GM23338 (cell line): Measurements from ENCODE around the gene CABLES1. TPM values are rescaled to one million over a fixed set of nuclear protein-coding genes. Genes with fewer than 3 reads are reported as not detected.

Experiments used
- ATAC-seq: fragments of 200-7000 bp; cut with Tn5 transposase; 3 replicates; pipeline ENCODE4 v1.9.1; 2020
- DNase-seq: peaks from one replicate; pipeline ENCODE4 v3.0.0-alpha.2; 2015; ENCODE audit warnings: low spot score
- H2AFZ ChIP-seq: fragments of 200-600 bp; sonication (generic); 2 replicates; pipeline ENCODE4 v1.8.0; 2016; ENCODE audit warnings: antibody characterized with exemption, mild to moderate bottlenecking, moderate library complexity
- H3F3A ChIP-seq: fragments of 200-600 bp; sonication (generic); replicated peaks from 2 replicates; pipeline ENCODE4 v1.8.0; 2017; ENCODE audit warnings: antibody characterized with exemption, mixed run types, low read depth
- H3K27ac ChIP-seq: fragments of 200-600 bp; sonication (generic); 2 replicates; pipeline ENCODE4 v1.6.1; 2016; ENCODE audit warnings: low read depth
- H3K27me3 ChIP-seq: fragments of 200-600 bp; sonication (generic); 2 replicates; pipeline ENCODE4 v1.8.0; 2016; ENCODE audit warnings: mild to moderate bottlenecking, mixed run types, moderate library complexity; ENCODE audit not compliant: insufficient read depth
- H3K36me3 ChIP-seq: fragments of 200-600 bp; sonication (generic); 2 replicates; pipeline ENCODE4 v1.8.0; 2016; ENCODE audit warnings: mild to moderate bottlenecking; ENCODE audit not compliant: insufficient read depth
- H3K4me1 ChIP-seq: fragments of 200-600 bp; sonication (generic); 2 replicates; pipeline ENCODE4 v1.8.0; 2016; ENCODE audit warnings: mild to moderate bottlenecking, moderate library complexity; ENCODE audit not compliant: insufficient read depth
- H3K4me2 ChIP-seq: fragments of 200-600 bp; sonication (generic); 2 replicates; pipeline ENCODE4 v1.7.1; 2017; ENCODE audit warnings: mixed run types
- H3K4me3 ChIP-seq: fragments of 200-600 bp; sonication (generic); 2 replicates; pipeline ENCODE4 v1.6.1; 2016; ENCODE audit warnings: mixed run types
- H3K79me2 ChIP-seq: fragments of 200-600 bp; sonication (generic); replicated peaks from 2 replicates; pipeline ENCODE4 v1.8.0; 2017; ENCODE audit warnings: mild to moderate bottlenecking; ENCODE audit not compliant: insufficient read depth
- H3K9me2 ChIP-seq: fragments of 200-600 bp; sonication (generic); 2 replicates; pipeline ENCODE4 v1.8.0; 2017; ENCODE audit not compliant: insufficient read depth
- H4K20me1 ChIP-seq: fragments of 200-600 bp; sonication (generic); replicated peaks from 2 replicates; pipeline ENCODE4 v1.8.0; 2017; ENCODE audit warnings: mild to moderate bottlenecking; ENCODE audit not compliant: insufficient read depth
- H3K27ac Mint-ChIP-seq: 2 replicates; pipeline ENCODE4 v1.8.0; 2020; ENCODE audit warnings: inconsistent platforms, mild to moderate bottlenecking, moderate library complexity, mixed read lengths
- H3K27me3 Mint-ChIP-seq: 3 replicates; pipeline ENCODE4 v1.8.0; 2022; ENCODE audit warnings: low read depth, mild to moderate bottlenecking, moderate library complexity, mixed read lengths, inconsistent platforms; ENCODE audit not compliant: insufficient read depth, poor library complexity
- H3K36me3 Mint-ChIP-seq: 3 replicates; pipeline ENCODE4 v1.8.0; 2021; ENCODE audit warnings: low read depth, mild to moderate bottlenecking, inconsistent platforms, moderate library complexity, mixed read lengths
- H3K4me1 Mint-ChIP-seq: 3 replicates; pipeline ENCODE4 v1.8.0; 2020; ENCODE audit warnings: mild to moderate bottlenecking, inconsistent platforms, mixed read lengths
- H3K4me3 Mint-ChIP-seq: 3 replicates; pipeline ENCODE4 v1.8.0; 2021; ENCODE audit warnings: moderate library complexity, mild to moderate bottlenecking, inconsistent platforms, mixed read lengths
- H3K9me3 Mint-ChIP-seq: 3 replicates; pipeline ENCODE4 v1.8.0; 2020; ENCODE audit warnings: moderate library complexity, mild to moderate bottlenecking, inconsistent platforms, mixed read lengths
- CREB1 ChIP-seq: fragments of 250-450 bp; sonication (Bioruptor Pico); IDR thresholded peaks from 2 replicates; pipeline ENCODE4 v1.5.0; 2020; ENCODE audit warnings: low read depth, mild to moderate bottlenecking, moderate library complexity
- EZH2 ChIP-seq: fragments of 200-600 bp; sonication (generic); IDR thresholded peaks from one replicate; pipeline ENCODE4 v1.8.0; 2017; ENCODE audit warnings: antibody characterized with exemption, mild to moderate bottlenecking, low read depth; ENCODE audit not compliant: unreplicated experiment
- EZH2phosphoT487 ChIP-seq: fragments of 200-600 bp; sonication (generic); IDR thresholded peaks from one replicate; pipeline ENCODE4 v1.8.1; 2018; ENCODE audit warnings: antibody characterized with exemption; ENCODE audit not compliant: unreplicated experiment
- JUNB ChIP-seq: IDR thresholded peaks from one replicate; pipeline ENCODE4 v1.6.1; 2016; ENCODE audit warnings: antibody characterized with exemption; ENCODE audit not compliant: unreplicated experiment
- NANOG ChIP-seq: IDR thresholded peaks from 2 replicates; pipeline ENCODE4 v1.6.1; 2016; ENCODE audit warnings: antibody characterized with exemption, borderline replicate concordance
- POLR2AphosphoS5 ChIP-seq: IDR thresholded peaks from 2 replicates; pipeline ENCODE4 v1.6.1; 2016; ENCODE audit warnings: antibody characterized with exemption, low read depth
- STAT1 ChIP-seq: IDR thresholded peaks from one replicate; pipeline ENCODE4 v1.6.1; 2016; ENCODE audit warnings: antibody characterized with exemption; ENCODE audit not compliant: unreplicated experiment
- ZNF114 ChIP-seq: fragments of 250-450 bp; sonication (Bioruptor Pico); IDR thresholded peaks from 2 replicates; pipeline ENCODE4 v1.5.0; 2020; ENCODE audit warnings: mild to moderate bottlenecking, moderate library complexity
- ZNF331 ChIP-seq: fragments of 250-450 bp; sonication (Bioruptor Pico); IDR thresholded peaks from 2 replicates; pipeline ENCODE4 v1.5.0; 2020; ENCODE audit warnings: low read depth, mild to moderate bottlenecking, moderate library complexity
- polyA plus RNA-seq: library from polyadenylated mRNA; unstranded; fragments of >200 nt; fragmentation: Nextera tagmentation; extraction: Ambion mirVana; gene quantifications from 2 replicates; pipeline ENCODE4 v1.2.1, GENCODE V29; 2016
- total RNA-seq: library from RNA; depleted of rRNA; stranded (reverse); fragments of >200 nt; shearing (Covaris generic); gene quantifications from 2 replicates; pipeline ENCODE4 v1.2.3, GENCODE V29; 2014
- TF ChIP-seq, protein P1 (sequence below): fragments of 250-450 bp; sonication (Bioruptor Pico); IDR thresholded peaks from 2 replicates; pipeline ENCODE4 v1.5.0; 2020; ENCODE audit warnings: mild to moderate bottlenecking, moderate library complexity
- TF ChIP-seq, protein P2 (sequence below): IDR thresholded peaks from 2 replicates; pipeline ENCODE4 v1.6.1; 2016; ENCODE audit warnings: antibody characterized with exemption
- TF ChIP-seq, protein P3 (sequence below), 2 experiments: fragments of 200-600 bp in 1 of 2; sonication (generic) in 1 of 2; conservative IDR thresholded peaks; 2 replicates each; pipeline versions ENCODE4 v1.5.1 to v1.6.1; 2016 to 2017; ENCODE audit warnings: antibody characterized with exemption in 2 of 2, low read depth in 2 of 2, mild to moderate bottlenecking in 2 of 2, moderate library complexity in 1 of 2
- TF ChIP-seq, protein P4 (sequence below): IDR thresholded peaks from one replicate; pipeline ENCODE4 v1.6.1; 2018; ENCODE audit warnings: antibody characterized with exemption; ENCODE audit not compliant: unreplicated experiment

CABLES1 gene
- total and polyA plus RNA-seq, 2 experiments from 2014 or later, result 2.6 to 12.4 TPM

DNA sequence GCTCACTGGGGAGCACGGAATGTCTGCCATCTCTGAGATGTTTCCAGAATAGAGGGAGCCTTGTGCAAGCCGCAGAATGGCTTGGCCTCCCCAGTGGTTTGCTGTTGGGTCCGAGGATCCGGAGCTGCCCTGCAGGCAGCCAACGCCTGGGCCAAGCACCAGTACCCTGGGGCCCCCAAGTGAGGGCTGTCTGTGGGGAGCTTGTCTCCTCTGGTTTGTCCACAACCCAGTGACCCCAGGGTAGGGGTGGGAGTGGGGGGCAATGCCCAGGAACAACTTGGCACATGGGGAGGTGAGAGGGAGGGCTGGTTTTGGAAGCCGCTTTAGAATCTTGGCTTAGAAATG, 147.1 kb downstream of the CABLES1 start:
- Mint-ChIP-seq H3K9me3 (peaks cover 22% of the 10 kb centered on the region), H3K36me3 (peaks cover 30% of the 10 kb centered on the region), H3K27ac (peak overlapping the region; percentile 95; the same call in 1 of the 2 replicates), H3K4me1 (peaks cover 45% of the 10 kb centered on the region), H3K4me3 (no peak overlapping the region), H3K27me3 (peaks cover 10% of the 10 kb centered on the region)
- peak overlapping the region; percentile 98 for H3K27ac ChIP-seq
- H4K20me1 ChIP-seq, result no peaks in the 10 kb centered on the region
- H3K79me2 ChIP-seq, result no peaks in the 10 kb centered on the region
- no peaks in the 10 kb centered on the region for H3K36me3 ChIP-seq
- no peaks in the 10 kb centered on the region for H3K27me3 ChIP-seq
- peaks cover 3% of the 10 kb centered on the region; the same call in 1 of the 2 replicates for H3F3A ChIP-seq
- peak overlapping the region; percentile 11; the same call in 1 of the 2 replicates for H3K4me2 ChIP-seq
- H3K4me1 ChIP-seq, result peaks cover 31% of the 10 kb centered on the region
- peaks cover 11% of the 10 kb centered on the region; the same call in 1 of the 2 replicates for H3K9me2 ChIP-seq
- ATAC-seq, result no peak
- no peak for DNase-seq
- TF ChIP-seq, protein P1, sequence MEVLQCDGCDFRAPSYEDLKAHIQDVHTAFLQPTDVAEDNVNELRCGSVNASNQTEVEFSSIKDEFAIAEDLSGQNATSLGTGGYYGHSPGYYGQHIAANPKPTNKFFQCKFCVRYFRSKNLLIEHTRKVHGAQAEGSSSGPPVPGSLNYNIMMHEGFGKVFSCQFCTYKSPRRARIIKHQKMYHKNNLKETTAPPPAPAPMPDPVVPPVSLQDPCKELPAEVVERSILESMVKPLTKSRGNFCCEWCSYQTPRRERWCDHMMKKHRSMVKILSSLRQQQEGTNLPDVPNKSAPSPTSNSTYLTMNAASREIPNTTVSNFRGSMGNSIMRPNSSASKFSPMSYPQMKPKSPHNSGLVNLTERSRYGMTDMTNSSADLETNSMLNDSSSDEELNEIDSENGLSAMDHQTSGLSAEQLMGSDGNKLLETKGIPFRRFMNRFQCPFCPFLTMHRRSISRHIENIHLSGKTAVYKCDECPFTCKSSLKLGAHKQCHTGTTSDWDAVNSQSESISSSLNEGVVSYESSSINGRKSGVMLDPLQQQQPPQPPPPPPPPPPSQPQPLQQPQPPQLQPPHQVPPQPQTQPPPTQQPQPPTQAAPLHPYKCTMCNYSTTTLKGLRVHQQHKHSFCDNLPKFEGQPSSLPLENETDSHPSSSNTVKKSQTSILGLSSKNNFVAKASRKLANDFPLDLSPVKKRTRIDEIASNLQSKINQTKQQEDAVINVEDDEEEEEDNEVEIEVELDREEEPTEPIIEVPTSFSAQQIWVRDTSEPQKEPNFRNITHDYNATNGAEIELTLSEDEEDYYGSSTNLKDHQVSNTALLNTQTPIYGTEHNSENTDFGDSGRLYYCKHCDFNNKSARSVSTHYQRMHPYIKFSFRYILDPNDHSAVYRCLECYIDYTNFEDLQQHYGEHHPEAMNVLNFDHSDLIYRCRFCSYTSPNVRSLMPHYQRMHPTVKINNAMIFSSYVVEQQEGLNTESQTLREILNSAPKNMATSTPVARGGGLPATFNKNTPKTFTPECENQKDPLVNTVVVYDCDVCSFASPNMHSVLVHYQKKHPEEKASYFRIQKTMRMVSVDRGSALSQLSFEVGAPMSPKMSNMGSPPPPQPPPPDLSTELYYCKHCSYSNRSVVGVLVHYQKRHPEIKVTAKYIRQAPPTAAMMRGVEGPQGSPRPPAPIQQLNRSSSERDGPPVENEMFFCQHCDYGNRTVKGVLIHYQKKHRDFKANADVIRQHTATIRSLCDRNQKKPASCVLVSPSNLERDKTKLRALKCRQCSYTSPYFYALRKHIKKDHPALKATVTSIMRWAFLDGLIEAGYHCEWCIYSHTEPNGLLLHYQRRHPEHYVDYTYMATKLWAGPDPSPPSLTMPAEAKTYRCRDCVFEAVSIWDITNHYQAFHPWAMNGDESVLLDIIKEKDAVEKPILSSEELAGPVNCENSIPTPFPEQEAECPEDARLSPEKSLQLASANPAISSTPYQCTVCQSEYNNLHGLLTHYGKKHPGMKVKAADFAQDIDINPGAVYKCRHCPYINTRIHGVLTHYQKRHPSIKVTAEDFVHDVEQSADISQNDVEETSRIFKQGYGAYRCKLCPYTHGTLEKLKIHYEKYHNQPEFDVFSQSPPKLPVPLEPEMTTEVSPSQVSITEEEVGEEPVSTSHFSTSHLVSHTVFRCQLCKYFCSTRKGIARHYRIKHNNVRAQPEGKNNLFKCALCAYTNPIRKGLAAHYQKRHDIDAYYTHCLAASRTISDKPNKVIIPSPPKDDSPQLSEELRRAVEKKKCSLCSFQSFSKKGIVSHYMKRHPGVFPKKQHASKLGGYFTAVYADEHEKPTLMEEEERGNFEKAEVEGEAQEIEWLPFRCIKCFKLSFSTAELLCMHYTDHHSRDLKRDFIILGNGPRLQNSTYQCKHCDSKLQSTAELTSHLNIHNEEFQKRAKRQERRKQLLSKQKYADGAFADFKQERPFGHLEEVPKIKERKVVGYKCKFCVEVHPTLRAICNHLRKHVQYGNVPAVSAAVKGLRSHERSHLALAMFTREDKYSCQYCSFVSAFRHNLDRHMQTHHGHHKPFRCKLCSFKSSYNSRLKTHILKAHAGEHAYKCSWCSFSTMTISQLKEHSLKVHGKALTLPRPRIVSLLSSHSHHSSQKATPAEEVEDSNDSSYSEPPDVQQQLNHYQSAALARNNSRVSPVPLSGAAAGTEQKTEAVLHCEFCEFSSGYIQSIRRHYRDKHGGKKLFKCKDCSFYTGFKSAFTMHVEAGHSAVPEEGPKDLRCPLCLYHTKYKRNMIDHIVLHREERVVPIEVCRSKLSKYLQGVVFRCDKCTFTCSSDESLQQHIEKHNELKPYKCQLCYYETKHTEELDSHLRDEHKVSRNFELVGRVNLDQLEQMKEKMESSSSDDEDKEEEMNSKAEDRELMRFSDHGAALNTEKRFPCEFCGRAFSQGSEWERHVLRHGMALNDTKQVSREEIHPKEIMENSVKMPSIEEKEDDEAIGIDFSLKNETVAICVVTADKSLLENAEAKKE (CRISPR knock-in tag), result no peak
- TF ChIP-seq, protein P2, sequence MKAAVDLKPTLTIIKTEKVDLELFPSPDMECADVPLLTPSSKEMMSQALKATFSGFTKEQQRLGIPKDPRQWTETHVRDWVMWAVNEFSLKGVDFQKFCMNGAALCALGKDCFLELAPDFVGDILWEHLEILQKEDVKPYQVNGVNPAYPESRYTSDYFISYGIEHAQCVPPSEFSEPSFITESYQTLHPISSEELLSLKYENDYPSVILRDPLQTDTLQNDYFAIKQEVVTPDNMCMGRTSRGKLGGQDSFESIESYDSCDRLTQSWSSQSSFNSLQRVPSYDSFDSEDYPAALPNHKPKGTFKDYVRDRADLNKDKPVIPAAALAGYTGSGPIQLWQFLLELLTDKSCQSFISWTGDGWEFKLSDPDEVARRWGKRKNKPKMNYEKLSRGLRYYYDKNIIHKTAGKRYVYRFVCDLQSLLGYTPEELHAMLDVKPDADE, result no peak
- TF ChIP-seq JUNB (no peak), EZH2phosphoT487 (no peak), STAT1 (no peak), NANOG (no peak), ZNF331 (CRISPR knock-in tag) (no peak), CREB1 (CRISPR knock-in tag) (no peak), ZNF114 (no peak), POLR2AphosphoS5 (no peak), EZH2 (no peak)
- TF ChIP-seq, protein P3, sequence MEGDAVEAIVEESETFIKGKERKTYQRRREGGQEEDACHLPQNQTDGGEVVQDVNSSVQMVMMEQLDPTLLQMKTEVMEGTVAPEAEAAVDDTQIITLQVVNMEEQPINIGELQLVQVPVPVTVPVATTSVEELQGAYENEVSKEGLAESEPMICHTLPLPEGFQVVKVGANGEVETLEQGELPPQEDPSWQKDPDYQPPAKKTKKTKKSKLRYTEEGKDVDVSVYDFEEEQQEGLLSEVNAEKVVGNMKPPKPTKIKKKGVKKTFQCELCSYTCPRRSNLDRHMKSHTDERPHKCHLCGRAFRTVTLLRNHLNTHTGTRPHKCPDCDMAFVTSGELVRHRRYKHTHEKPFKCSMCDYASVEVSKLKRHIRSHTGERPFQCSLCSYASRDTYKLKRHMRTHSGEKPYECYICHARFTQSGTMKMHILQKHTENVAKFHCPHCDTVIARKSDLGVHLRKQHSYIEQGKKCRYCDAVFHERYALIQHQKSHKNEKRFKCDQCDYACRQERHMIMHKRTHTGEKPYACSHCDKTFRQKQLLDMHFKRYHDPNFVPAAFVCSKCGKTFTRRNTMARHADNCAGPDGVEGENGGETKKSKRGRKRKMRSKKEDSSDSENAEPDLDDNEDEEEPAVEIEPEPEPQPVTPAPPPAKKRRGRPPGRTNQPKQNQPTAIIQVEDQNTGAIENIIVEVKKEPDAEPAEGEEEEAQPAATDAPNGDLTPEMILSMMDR (conservative IDR thresholded peaks at IDR 0.05; ENCODE audit: low read depth in 2 of 2), result no peak
- TF ChIP-seq, protein P4, sequence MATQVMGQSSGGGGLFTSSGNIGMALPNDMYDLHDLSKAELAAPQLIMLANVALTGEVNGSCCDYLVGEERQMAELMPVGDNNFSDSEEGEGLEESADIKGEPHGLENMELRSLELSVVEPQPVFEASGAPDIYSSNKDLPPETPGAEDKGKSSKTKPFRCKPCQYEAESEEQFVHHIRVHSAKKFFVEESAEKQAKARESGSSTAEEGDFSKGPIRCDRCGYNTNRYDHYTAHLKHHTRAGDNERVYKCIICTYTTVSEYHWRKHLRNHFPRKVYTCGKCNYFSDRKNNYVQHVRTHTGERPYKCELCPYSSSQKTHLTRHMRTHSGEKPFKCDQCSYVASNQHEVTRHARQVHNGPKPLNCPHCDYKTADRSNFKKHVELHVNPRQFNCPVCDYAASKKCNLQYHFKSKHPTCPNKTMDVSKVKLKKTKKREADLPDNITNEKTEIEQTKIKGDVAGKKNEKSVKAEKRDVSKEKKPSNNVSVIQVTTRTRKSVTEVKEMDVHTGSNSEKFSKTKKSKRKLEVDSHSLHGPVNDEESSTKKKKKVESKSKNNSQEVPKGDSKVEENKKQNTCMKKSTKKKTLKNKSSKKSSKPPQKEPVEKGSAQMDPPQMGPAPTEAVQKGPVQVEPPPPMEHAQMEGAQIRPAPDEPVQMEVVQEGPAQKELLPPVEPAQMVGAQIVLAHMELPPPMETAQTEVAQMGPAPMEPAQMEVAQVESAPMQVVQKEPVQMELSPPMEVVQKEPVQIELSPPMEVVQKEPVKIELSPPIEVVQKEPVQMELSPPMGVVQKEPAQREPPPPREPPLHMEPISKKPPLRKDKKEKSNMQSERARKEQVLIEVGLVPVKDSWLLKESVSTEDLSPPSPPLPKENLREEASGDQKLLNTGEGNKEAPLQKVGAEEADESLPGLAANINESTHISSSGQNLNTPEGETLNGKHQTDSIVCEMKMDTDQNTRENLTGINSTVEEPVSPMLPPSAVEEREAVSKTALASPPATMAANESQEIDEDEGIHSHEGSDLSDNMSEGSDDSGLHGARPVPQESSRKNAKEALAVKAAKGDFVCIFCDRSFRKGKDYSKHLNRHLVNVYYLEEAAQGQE, result no peak
- H2AFZ ChIP-seq, result peak overlapping the region; percentile 44; the same call in 1 of the 2 replicates
- no peak overlapping the region for H3K4me3 ChIP-seq
